Neural crest cell (in vitro differentiated cells): Measurements from ENCODE around the gene KLHL8. TPM values are rescaled to one million over a fixed set of nuclear protein-coding genes. Genes with fewer than 3 reads are reported as not detected.

Source experiments
- DNase-seq: peaks from one replicate; pipeline ENCODE4 v3.0.0; 2021; ENCODE audit warnings: low read depth, mixed read lengths, low spot score
- H3K27ac Mint-ChIP-seq: one replicate; pipeline ENCODE4 v1.8.0; 2021; ENCODE audit warnings: mild to moderate bottlenecking, mixed read lengths; ENCODE audit not compliant: unreplicated experiment
- H3K27me3 Mint-ChIP-seq: 2 replicates; pipeline ENCODE4 v1.8.0; 2021; ENCODE audit warnings: low read depth, mild to moderate bottlenecking, mixed read lengths
- H3K36me3 Mint-ChIP-seq: 2 replicates; pipeline ENCODE4 v1.8.0; 2021; ENCODE audit warnings: low read depth, mild to moderate bottlenecking, mixed read lengths
- H3K4me1 Mint-ChIP-seq: 2 replicates; pipeline ENCODE4 v1.8.0; 2021; ENCODE audit warnings: mixed read lengths
- H3K4me3 Mint-ChIP-seq: one replicate; pipeline ENCODE4 v1.8.0; 2021; ENCODE audit warnings: mild to moderate bottlenecking, mixed read lengths
- H3K9me3 Mint-ChIP-seq: 2 replicates; pipeline ENCODE4 v1.8.0; 2021; ENCODE audit warnings: mixed read lengths
- CTCF ChIP-seq: fragments of 200-600 bp; sonication (generic); conservative IDR thresholded peaks from 2 replicates; pipeline ENCODE4 v1.5.0; 2021; ENCODE audit warnings: antibody characterized with exemption, mild to moderate bottlenecking
- total RNA-seq: library from RNA; stranded (reverse); gene quantifications from 2 replicates; pipeline ENCODE4 v1.2.1, GENCODE V29; 2021

Gene KLHL8
- total RNA-seq, 1 donor from 2014 or later: 18.6 TPM

GRCh38 chr4:87192145-87192919 lies 28.1 kb downstream of the KLHL8 start:
- no peak for DNase-seq
- Mint-ChIP-seq H3K27ac (no peak overlapping the region), H3K9me3 (peaks cover 2% of the 10 kb centered on the region), H3K4me1 (no peaks in the 10 kb centered on the region), H3K36me3 (peaks cover 6% of the 10 kb centered on the region), H3K27me3 (no peaks in the 10 kb centered on the region), H3K4me3 (no peak overlapping the region)
- TF ChIP-seq CTCF: no peak

- H3K9me3 Mint-ChIP-seq: peaks cover 2% of the 10 kb centered on the region
- no peak for DNase-seq
- no peak overlapping the region for H3K27ac Mint-ChIP-seq
- peaks cover 6% of the 10 kb centered on the region for H3K36me3 Mint-ChIP-seq
- H3K27me3 Mint-ChIP-seq: no peaks in the 10 kb centered on the region
- no peak overlapping the region for H3K4me3 Mint-ChIP-seq
- H3K4me1 Mint-ChIP-seq: no peaks in the 10 kb centered on the region
- TF ChIP-seq CTCF: no peak
Observed at GRCh38 chr4:87188932-87189331, 31.5 kb downstream of the KLHL8 start.

- no peak for TF ChIP-seq CTCF
- Mint-ChIP-seq H3K4me1 (no peaks in the 10 kb centered on the region), H3K27me3 (no peaks in the 10 kb centered on the region), H3K36me3 (peaks cover 6% of the 10 kb centered on the region), H3K27ac (no peak overlapping the region), H3K9me3 (peaks cover 2% of the 10 kb centered on the region), H3K4me3 (no peak overlapping the region)
- no peak for DNase-seq
Observed at GRCh38 chr4:87188048-87188447, 32.4 kb downstream of the KLHL8 start.

- no peak overlapping the region for H3K4me3 Mint-ChIP-seq
- DNase-seq: no peak
- no peaks in the 10 kb centered on the region for H3K27me3 Mint-ChIP-seq
- H3K9me3 Mint-ChIP-seq: peaks cover 2% of the 10 kb centered on the region
- no peaks in the 10 kb centered on the region for H3K4me1 Mint-ChIP-seq
- H3K27ac Mint-ChIP-seq: no peak overlapping the region
- peaks cover 9% of the 10 kb centered on the region for H3K36me3 Mint-ChIP-seq
- no peak for TF ChIP-seq CTCF
Observed at GRCh38 chr4:87185146-87185870, 35.1 kb downstream of the KLHL8 start.

GRCh38 chr4:87180767-87181166 lies 39.7 kb downstream of the KLHL8 start:
- Mint-ChIP-seq H3K27me3 (no peaks in the 10 kb centered on the region), H3K9me3 (no peaks in the 10 kb centered on the region), H3K27ac (no peak overlapping the region), H3K36me3 (peaks cover 5% of the 10 kb centered on the region), H3K4me3 (no peak overlapping the region), H3K4me1 (no peaks in the 10 kb centered on the region)
- DNase-seq: no peak
- TF ChIP-seq CTCF: no peak
